Adrenal gland (tissue), 12 donors: ENCODE data around the gene OR1E2. TPM values are rescaled to one million over a fixed set of nuclear protein-coding genes. Genes with fewer than 3 reads are reported as not detected.
A peak's percentile ranks its signal among the peaks of the same experiment; 100 is the strongest.

Source experiments
- DNase-seq, 7 donors: peaks; one replicate each; pipeline ENCODE4 v3.0.0-alpha.2; 2019 to 2020
- H3K27ac ChIP-seq, 5 donors: fragments of 200-600 bp; sonication (generic) in 4 of 5; 1 replicate in 3 of 5; 2 replicates in 2 of 5; pipeline versions ENCODE4 v1.5.1 to v1.8.0; 2016 to 2020; ENCODE audit warnings: mild to moderate bottlenecking in 1 of 5
- H3K27me3 ChIP-seq: fragments of 200-600 bp; 2 replicates; pipeline ENCODE4 v1.8.0; 2021
- H3K36me3 ChIP-seq, 2 donors: fragments of 200-600 bp; replicated peaks in 1 of 2; 1 replicate in 1 of 2; 2 replicates in 1 of 2; pipeline versions ENCODE4 v1.5.1 to v1.8.0; 2018 to 2022
- H3K4me1 ChIP-seq, 2 donors: fragments of 200-600 bp; replicated peaks in 1 of 2; 1 replicate in 1 of 2; 2 replicates in 1 of 2; pipeline versions ENCODE4 v1.5.1 to v1.8.0; 2018 to 2021
- H3K4me3 ChIP-seq, 4 donors: fragments of 200-600 bp; sonication (generic) in 3 of 4; one replicate each; pipeline ENCODE4 v1.5.1; 2016 to 2018
- H3K9me3 ChIP-seq, 3 donors: fragments of 200-600 bp; sonication (generic) in 1 of 3; replicated peaks in 1 of 3; 1 replicate in 2 of 3; 2 replicates in 1 of 3; pipeline versions ENCODE4 v1.5.1 to v1.8.0; 2016 to 2021
- POLR2A ChIP-seq, 2 donors: fragments of 450-650 bp; IDR thresholded peaks; one replicate each; pipeline ENCODE4 v1.6.1; 2017; ENCODE audit warnings: antibody characterized with exemption in 2 of 2, mild to moderate bottlenecking in 2 of 2, moderate library complexity in 1 of 2
- WGBS, 4 donors: extraction: QIAGEN DNeasy Blood & Tissue Kit in 2 of 4; methylation state at CpG; one replicate each; pipeline versions ENCODE4 v1.1.5 to v1.1.7; 2013 to 2017; 5-methylcytosine and 5-hydroxymethylcytosine counted together
- intact Hi-C, 2 donors: fragments of 100-400 bp; cut with DNase I; formaldehyde crosslinking; loops; one replicate each; pipeline versions ENCODE4 v1.14.1 to v1.15.0; 2022 to 2023
- polyA plus RNA-seq, 3 donors: library from polyadenylated mRNA; stranded (reverse); fragments of 200-250 nt in 2 of 3; fragments of 350-450 nt in 1 of 3; fragmentation: Illumina TruSeq in 1 of 3; extraction: RNeasy Lipid Tissue Mini Kit (QIAGEN cat#74804) in 1 of 3; gene quantifications; one replicate each; pipeline ENCODE4 v1.2.3, GENCODE V29; 2013 to 2014
- total RNA-seq, 9 donors: library from RNA; depleted of rRNA in 4 of 9; stranded (reverse); fragments of >200 nt in 4 of 9; fragments of 120-200 nt in 1 of 9; fragmentation: NEBNext Ultra II Directional in 1 of 9; extraction: Animal tissue kit (Norgen Biotek cat#: 25700) in 1 of 9; gene quantifications; one replicate each; pipeline versions ENCODE4 v1.1.0 to v1.2.4, GENCODE V29; 2013 to 2023
- TF ChIP-seq, protein P1 (sequence below), 6 experiments: fragments of 450-650 bp in 4 of 6; fragments of 200-600 bp in 2 of 6; sonication (generic) in 1 of 6; IDR thresholded peaks; 1 replicate in 5 of 6; 2 replicates in 1 of 6; pipeline versions ENCODE4 v1.5.1 to v1.8.0; 2016 to 2021; ENCODE audit warnings: antibody characterized with exemption in 6 of 6, mild to moderate bottlenecking in 2 of 6, moderate library complexity in 1 of 6
- donor health status: healthy with polysubstance abuse.
- donor health status: Bipolar disorder and iron deficiency.
- donor health status: DM: yes; HTN: yes; CAD: no.
- donor health status: DM: no; HTN: no; CAD: no.
- donor health status: DM: no; HTN: no; CAD: no.
- donor health status: DM: yes; HTN: yes; CAD: no.

OR1E2 gene
- total and polyA plus RNA-seq, 12 donors = not detected

DNA sequence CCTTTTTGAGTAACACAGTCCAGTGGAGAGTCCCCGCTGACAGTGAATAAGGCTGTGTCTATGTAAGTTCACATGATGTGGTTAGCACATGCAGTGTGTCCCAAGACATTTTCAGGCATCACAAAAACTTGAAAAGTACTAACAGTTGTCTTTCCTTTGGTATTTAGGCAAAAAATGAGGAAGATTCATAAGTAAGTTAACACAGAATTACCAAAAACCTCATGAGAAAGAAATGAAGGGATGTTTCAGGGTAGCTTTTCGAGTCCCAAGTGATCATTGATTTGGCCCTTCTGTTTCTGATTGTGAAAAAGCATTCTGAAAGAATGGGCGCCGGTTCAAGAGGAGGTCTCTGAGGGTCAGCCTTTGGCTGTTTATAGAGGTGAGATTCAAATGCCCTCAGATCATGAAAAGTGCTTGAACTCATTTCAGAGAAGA is 41.6 kb upstream of the OR1E2 start:
- no peak for TF ChIP-seq POLR2A (IDR thresholded peaks at IDR 0.05)
- TF ChIP-seq, protein P1, sequence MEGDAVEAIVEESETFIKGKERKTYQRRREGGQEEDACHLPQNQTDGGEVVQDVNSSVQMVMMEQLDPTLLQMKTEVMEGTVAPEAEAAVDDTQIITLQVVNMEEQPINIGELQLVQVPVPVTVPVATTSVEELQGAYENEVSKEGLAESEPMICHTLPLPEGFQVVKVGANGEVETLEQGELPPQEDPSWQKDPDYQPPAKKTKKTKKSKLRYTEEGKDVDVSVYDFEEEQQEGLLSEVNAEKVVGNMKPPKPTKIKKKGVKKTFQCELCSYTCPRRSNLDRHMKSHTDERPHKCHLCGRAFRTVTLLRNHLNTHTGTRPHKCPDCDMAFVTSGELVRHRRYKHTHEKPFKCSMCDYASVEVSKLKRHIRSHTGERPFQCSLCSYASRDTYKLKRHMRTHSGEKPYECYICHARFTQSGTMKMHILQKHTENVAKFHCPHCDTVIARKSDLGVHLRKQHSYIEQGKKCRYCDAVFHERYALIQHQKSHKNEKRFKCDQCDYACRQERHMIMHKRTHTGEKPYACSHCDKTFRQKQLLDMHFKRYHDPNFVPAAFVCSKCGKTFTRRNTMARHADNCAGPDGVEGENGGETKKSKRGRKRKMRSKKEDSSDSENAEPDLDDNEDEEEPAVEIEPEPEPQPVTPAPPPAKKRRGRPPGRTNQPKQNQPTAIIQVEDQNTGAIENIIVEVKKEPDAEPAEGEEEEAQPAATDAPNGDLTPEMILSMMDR (IDR thresholded peaks at IDR 0.05) = no peak
- intact Hi-C loops = no loop called here
- no peak for DNase-seq
- 64 to 84% (median 73%) methylated on average over 4 of the region's 4 CpGs for WGBS, 4 donors
- H3K36me3 ChIP-seq = no peaks in the 10 kb centered on the region
- H3K4me3 ChIP-seq = peak overlapping the region in 1 of 4 donors; percentile 59
- peak overlapping the region in 1 of 5 donors; percentile 40 for H3K27ac ChIP-seq
- no peaks in the 10 kb centered on the region for H3K9me3 ChIP-seq
- H3K27me3 ChIP-seq = no peaks in the 10 kb centered on the region
- H3K4me1 ChIP-seq = no peaks in the 10 kb centered on the region

- Histone ChIP-seq H3K36me3 (no peaks in the 10 kb centered on the region), H3K4me1 (no peaks in the 10 kb centered on the region), H3K9me3 (no peaks in the 10 kb centered on the region), H3K27ac (no peak overlapping the region), H3K4me3 (no peak overlapping the region), H3K27me3 (no peaks in the 10 kb centered on the region)
- DNase-seq = no peak
- no peak for TF ChIP-seq POLR2A (IDR thresholded peaks at IDR 0.05)
- TF ChIP-seq, protein P1 (IDR thresholded peaks at IDR 0.05) = no peak
- WGBS, 4 donors = 35 to 51% (median 44%) methylated on average over 3 of the region's 3 CpGs
- intact Hi-C loops = no loop called here
Measured at GRCh38 chr17:3474212-3474611, 40.6 kb upstream of the OR1E2 start.

- no peak for DNase-seq
- Histone ChIP-seq H3K36me3 (no peaks in the 10 kb centered on the region), H3K27me3 (no peaks in the 10 kb centered on the region), H3K4me1 (no peaks in the 10 kb centered on the region), H3K27ac (no peak overlapping the region), H3K9me3 (no peaks in the 10 kb centered on the region), H3K4me3 (no peak overlapping the region)
- intact Hi-C loops = no loop called here
- TF ChIP-seq POLR2A (IDR thresholded peaks at IDR 0.05) = no peak
- TF ChIP-seq, protein P1 (IDR thresholded peaks at IDR 0.05) = no peak
- 88 to 91% (median 90%) methylated on average over 21 of the region's 21 CpGs for WGBS, 4 donors
Measured at GRCh38 chr17:3472137-3472536, 38.5 kb upstream of the OR1E2 start.

GRCh38 chr17:3471599-3471998 is 38.0 kb upstream of the OR1E2 start, which contains the start of gene SPATA22:
SPATA22 (minus strand) TSS chr17:3471819; CDS start chr17:3469325, 2,494 bp downstream.
- H3K4me3 ChIP-seq = no peak within 1 kb of the TSS
- no peak within 1 kb of the TSS for H3K27ac ChIP-seq
- no peaks in the 10 kb centered on the region for H3K27me3 ChIP-seq
- DNase-seq = no peak
- intact Hi-C loops = no loop called here
- H3K9me3 ChIP-seq = no peaks in the 10 kb centered on the region
- 94 to 96% (median 95%) methylated on average over 38 of the region's 38 CpGs for WGBS, 4 donors
- H3K4me1 ChIP-seq = no peaks in the 10 kb centered on the region
- H3K36me3 ChIP-seq = no peaks in the 10 kb centered on the region
- TF ChIP-seq POLR2A (IDR thresholded peaks at IDR 0.05) = no peak
- TF ChIP-seq, protein P1 (IDR thresholded peaks at IDR 0.05) = no peak
